GM18508 (cell line): ENCODE data around the gene PLP1.
"Not testable (repeated sequence)": the region's sequence is repeated elsewhere in the genome, so short reads cannot be mapped to it uniquely, and the experiment has no call there.

Experiments used
- ATAC-seq: cut with Tn5 transposase; IDR thresholded peaks from one replicate; pipeline ENCODE4 v1.9.1; 2021; ENCODE audit warnings: moderate number of reproducible peaks; ENCODE audit not compliant: insufficient read depth, unreplicated experiment

Gene PLP1, protein sequence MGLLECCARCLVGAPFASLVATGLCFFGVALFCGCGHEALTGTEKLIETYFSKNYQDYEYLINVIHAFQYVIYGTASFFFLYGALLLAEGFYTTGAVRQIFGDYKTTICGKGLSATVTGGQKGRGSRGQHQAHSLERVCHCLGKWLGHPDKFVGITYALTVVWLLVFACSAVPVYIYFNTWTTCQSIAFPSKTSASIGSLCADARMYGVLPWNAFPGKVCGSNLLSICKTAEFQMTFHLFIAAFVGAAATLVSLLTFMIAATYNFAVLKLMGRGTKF

GRCh38 chrX:103776546-103776945 is at the start of gene PLP1:
TSS of gene PLP1 (plus strand) at chrX:103776840. CDS start at chrX:103776996, 156 bp downstream.
- no peak for ATAC-seq

GRCh38 chrX:103727115-103727514 is 49.5 kb upstream of the PLP1 start:
- ATAC-seq: no peak

DNA sequence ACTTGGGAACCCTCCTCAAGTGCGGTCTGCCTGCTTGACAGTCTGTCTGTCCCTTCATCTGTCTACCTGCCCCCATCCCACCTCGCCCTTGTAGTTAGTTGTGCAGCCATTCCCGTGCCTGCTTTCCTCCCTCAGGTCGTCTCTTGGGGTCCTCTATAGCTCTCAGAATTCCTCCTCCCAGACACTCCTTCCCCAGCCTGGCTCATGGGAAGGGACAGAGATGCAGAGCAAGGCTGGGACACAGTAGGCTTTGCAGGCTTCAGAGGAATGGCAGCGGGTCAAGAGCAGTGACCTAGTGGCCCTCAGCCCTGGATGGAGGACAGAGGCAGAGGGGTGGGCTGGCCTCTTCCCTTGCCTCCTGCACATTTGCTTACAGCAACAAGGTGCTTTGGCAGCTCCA is 47.6 kb upstream of the PLP1 start:
- no peak for ATAC-seq

GRCh38 chrX:103730147-103730795 is 46.4 kb upstream of the PLP1 start:
- ATAC-seq: no peak

- ATAC-seq: no peak
Observed at GRCh38 chrX:103730796-103731493, 45.7 kb upstream of the PLP1 start.

DNA sequence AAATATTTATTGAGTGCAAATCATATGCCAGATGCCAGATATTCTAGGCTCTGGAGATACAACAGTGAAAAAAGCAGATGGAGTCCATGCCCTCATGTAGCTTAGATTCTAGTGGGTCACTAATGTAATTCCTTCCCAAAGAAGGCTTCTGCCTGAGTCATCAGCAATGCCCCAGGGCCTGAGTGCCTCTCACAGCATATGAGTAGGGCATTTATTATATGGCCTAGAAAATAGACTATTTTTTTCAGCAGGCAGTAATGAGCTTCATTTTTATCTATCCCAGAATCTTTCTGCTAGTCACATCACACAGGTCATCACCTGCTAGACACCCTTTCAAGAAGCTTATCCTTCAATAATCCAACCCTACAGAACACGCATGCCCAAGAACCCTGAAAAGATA is 43.6 kb upstream of the PLP1 start:
- ATAC-seq: no peak

GRCh38 chrX:103734125-103734760 is 42.4 kb upstream of the PLP1 start:
- no peak for ATAC-seq

DNA sequence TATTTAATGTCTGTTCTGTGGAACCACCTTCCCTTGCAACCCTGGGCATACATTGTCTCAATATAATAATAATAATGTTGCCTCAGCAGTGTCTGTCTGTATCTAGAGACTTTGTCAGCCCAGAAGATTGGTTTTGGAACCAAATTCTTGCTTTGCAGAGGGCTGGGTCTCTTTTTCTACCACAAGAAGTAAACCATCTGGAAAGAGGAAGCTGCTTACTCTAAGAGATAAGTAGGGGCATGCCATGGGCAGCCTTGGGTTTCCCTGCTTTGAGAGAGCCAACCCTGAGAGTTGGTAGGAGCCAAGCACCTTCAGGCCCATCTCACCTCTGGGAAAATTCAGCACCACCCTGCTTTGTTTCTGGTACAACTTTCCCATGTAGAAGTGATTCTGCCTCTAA is 38.9 kb upstream of the PLP1 start:
- ATAC-seq: no peak

DNA sequence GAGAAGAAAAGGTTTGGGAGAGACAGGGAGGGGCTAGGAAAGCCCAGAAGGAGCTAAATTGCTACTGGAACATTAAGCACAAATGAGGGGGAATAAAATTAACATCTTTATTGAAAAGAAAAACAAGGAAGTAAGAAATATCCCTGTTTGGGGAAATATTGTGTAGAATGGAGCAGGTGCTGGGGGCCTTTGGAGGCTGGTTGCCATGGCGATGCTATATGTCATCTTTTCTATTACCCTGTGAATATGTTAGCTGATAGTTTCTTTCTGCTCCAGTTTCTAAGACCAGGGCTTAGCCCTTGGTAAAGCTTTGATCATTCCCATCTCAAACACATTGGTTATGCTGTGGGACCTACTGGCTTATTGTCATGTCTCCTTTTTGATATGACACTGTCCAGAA is 37.2 kb upstream of the PLP1 start:
- no peak for ATAC-seq

DNA sequence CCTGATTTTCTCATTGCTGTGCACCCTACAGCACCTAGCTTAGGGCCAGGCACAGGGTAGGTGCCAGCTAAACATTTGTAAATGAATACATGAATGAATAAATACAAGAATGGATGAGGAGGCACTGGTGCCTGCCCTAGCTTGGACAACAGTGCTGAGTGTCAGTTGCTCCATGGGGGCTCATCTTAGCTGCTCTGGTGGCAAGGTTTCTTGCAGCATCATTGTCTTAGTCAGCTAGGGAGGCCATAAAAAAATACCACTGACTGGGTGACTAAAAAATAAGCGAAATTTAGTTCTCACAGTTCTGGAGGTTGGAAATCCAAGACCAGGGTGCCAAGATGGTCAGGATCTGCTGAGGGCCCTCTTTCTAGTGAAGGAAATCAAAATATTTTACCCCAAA is 34.8 kb upstream of the PLP1 start:
- no peak for ATAC-seq

GRCh38 chrX:103742339-103742738 is 34.3 kb upstream of the PLP1 start:
- ATAC-seq: no peak

GRCh38 chrX:103747163-103747562 is 29.5 kb upstream of the PLP1 start:
- ATAC-seq: no peak

DNA sequence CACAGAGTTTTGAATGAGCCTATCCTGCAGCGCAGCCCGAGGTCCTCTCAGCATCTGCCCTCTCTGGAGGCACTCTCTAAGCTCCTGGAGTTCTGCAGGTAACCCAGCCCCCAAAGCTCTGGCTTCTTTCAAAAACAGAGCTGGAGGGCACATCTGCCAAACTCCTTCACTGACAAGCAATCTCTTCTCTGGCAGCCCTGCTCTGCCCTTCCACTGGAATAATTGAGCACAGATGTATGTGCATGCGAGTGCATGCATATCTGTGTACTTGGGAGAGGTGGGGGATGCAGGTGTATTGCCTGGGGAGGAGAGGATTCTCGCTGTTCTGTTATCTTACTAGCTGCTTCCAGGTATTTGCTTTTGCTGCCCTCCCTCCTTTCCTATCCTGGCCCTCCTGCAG is 22.2 kb upstream of the PLP1 start:
- ATAC-seq: no peak

GRCh38 chrX:103756736-103757135 is 19.9 kb upstream of the PLP1 start:
- ATAC-seq: no peak

DNA sequence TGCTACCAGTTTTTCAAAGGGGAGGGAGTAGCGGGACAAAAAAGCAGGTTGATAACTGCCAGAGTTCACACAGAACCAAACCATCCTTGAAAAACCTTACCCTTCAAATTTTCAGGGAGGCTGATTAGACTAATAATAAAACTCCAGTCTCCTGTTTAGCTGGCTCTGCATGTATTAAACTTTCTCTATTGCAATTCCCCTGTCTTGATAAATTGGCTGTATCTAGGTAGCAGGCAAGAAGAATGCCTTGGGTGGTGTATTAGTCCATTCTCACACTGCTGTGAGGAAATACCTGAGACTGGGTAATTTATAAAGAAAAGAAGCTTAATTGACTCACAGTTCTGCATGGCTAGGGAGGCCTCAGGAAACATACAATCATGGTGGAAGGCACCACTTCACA is 18.1 kb upstream of the PLP1 start:
- no peak for ATAC-seq

DNA sequence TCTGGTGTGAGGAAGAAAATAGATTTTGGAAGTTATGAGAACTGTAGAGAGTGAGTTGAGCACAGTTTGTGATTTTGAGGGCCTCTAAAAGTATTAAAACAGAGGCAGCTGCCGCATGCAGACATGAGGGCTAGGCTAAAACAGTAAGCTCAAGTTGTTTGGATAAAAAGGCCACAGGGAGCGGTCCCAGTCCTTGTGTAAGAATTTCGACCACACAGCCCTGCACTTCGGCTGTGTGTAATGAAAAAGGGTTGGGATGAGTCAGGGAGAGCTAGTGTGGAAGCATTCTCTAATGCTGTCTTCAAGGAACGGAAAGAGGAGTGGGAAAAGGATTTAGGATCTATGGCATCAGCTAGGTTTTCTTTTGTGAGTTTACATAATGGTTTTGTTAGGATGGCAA is 13.1 kb upstream of the PLP1 start:
- not testable (repeated sequence) for ATAC-seq

- not testable (repeated sequence) for ATAC-seq
Observed at GRCh38 chrX:103766813-103767555, 9.7 kb upstream of the PLP1 start.

DNA sequence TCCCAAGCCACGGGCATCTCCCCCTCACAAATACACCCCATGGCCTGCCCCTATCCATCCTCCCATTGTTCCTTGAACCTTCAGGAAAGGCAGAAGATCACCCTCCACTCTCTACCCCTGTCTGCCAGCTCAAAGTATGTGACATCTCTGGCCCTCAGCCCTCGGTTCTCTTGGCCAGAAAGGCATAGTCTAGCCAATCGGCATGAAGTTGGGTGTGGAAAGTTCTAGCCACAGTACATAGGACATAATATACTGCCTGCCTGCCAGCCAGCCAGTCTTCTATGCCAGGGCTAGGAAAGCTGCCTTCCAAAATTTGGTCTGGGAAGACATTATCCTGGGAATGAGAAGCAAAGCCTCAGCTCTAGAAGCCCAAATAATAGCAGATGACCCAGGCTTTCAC is 3.2 kb upstream of the PLP1 start:
- no peak for ATAC-seq

DNA sequence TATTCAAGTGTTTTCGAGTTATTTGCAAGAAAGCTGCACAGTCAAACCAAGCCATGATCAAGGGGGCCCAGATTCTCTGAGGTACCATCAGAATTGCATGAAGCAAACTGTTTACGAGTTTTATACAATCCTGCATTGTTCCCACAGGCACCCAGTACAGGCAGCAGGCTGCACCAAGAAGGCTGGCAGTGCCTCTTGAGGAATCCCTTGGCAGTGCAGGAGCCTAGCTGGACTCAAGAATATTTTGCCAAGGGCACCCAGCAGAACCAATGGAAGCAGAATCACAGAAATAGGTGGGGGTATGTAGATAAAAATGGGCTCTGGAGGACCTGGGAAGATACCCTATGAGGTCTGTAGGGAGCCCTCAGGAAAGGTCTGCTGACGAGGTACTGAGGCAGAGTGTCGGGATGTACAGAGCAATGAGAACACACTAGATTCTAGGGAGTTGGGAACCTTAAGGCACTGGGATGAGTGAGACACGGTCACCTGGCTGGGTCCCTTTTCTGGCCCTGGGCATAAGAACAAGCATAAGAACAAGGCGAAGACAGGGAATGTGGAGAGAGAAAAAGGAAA is 2.5 kb upstream of the PLP1 start:
- no peak for ATAC-seq

DNA sequence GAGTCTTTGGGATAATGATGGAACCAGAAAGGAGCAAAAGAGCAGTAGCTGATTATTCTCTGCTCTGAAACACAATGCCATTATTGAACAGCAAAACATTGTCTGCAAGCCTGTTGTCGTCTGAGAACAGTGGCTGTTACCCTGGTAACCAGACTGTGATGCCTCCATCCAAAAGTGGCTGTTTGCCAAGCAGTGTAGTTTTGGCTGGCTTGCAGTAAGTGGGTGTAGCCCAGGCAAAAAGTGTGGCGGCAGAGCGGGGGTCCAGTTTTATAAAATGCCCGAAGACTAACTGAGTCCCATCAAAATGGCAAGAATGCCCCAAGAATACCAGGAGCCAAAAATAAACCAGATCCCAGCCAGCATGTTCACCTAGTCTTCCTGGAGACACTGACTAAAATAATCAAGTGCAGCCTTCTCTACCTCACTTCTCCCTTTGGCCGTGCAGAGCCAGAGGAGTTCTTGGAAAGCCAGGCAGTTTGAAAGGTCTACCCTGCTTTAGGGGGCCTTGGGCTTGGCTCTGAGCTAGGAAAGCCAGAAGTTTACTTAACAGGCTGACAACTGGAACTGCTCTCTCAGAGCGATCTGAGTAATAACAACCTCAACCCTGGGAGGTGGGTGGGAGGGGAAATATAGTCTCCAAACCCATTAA is 2.6 kb downstream of the PLP1 start:
- no peak for ATAC-seq
